GM18526 (cell line): ENCODE results near the gene CDH13.

Experiments
- POLR2A ChIP-seq: IDR thresholded peaks from 3 replicates; pipeline ENCODE4 v1.6.1; 2011; ENCODE audit not compliant: insufficient read length; ENCODE audit errors: extremely low read depth

The CDH13 gene

DNA sequence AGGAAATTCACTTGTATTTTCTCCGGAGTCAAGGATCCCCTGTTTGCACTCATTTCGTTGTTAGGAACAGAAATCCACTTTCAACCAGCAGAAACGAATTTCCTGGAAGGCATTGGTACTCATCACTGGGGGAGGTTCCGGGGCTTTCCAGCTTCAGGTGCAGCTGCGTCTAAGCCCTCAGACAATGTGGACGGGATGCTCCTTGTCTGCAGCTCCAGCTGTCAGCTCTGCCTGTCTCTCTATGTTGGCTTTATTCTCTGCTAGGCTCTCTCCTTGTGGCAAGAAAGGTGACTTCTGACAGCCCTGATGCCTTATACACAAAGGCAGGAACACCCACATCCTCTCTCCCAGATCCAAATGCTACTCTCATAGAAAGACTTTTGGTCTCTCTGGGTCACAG, 997.1 kb downstream of the CDH13 start:
- TF ChIP-seq POLR2A, result no peak

DNA sequence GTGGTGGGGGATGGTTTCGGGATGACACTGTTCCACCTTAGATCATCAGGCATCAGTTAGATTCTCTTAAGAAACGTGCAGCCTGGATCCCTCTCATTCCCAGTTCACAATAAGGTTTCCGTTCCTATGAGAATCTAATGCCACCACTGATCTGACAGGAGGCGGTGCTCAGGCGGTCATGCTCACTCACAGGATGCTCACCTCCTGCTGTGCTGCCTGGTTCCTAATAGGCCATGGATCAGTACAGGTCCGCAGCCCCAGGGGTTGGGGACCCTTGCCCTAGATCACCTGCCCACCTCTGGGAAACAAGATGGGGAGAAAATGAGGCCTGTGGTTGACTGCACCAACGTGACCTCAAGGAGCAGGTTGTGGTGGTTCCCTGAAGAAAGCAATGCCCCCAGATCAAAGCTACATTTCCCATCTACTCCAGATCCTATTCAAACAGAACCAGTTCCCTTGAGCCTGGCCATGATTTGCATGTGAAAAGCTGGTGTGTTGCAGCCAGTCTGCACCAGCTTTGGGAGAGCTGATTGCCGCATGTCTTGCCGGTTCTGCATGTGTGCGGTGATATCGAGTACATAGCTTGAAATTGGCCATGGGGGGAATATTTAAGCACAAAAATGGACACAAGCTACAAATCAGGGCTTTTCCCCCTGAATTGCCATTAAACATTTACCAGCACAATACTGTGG, 997.8 kb downstream of the CDH13 start:
- TF ChIP-seq POLR2A, result no peak

DNA sequence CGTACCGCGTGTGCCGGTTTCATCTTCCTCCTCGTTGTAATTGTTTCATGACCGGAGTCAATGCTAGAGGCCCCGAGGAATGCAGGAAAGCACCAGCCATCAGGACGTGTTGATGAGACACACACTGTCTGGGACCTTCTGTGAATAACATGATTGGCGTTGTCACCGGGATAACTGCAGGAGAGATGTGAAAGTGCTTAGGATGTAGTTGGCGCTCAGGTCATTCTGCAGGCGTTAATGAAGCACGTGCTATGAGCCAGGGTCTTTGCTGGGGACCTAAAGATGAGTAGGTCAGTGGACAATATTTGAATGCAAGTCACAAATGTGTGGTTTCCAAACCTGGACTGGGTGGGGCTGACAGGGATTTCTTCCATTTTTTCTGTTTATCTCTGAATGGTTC, 999.4 kb downstream of the CDH13 start:
- no peak for TF ChIP-seq POLR2A

DNA sequence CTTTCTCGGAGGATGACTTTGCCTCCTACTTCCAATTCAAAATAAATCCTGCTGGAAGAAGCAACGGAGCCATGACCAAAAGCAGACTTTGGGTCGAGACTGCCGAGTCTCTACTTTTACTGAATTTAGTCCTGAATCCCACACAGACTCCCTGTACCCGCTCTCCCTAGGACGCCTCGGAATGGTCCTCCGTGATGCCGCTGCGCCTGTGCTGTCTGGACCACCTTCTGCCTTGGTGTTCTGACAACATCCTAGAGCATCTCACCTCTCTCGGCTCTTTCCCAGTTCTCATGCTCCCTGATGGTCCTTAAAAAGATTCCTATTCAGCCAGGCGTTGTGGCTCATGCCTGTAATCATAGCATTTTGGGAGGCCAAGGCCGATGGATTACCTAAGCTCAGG, 999.9 kb downstream of the CDH13 start:
- no peak for TF ChIP-seq POLR2A

DNA sequence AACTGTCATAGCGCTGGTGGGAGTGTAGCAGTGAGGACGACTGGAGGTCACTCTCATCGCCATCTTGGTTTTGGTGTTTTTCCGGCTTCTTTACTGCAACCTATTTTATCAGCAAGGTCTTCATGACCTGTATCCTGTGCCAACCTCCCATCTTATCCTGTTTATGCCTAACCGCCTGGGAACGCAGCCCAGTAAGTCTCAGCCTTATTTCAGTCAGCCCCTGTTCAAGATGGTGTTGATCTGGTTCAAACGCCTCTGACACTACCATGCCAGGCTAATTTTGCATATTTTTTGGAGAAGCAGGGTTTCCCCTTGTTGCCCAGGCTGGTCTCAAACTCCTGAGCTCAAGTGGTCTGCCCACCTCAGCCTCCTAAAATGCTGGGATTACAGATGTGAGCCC, 1001.2 kb downstream of the CDH13 start:
- no peak for TF ChIP-seq POLR2A

DNA sequence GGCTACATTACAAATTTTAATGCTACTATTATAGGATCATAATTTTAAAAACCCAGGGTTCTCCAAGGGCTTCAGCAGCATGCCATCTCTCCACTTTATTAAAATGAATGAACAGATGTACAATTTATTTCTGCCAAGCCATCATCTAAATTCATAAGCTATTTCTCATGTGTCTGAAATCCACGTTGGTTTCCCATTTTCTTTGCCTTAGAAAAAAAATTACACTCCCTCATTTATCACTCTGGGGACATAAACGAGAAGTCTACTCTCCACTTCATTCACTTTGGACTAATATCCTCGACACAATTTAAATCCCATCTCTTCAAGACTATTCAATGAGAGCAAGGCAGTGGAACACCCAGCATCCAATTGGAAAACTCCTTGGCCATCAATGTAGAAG, 1002.7 kb downstream of the CDH13 start:
- TF ChIP-seq POLR2A, result no peak

DNA sequence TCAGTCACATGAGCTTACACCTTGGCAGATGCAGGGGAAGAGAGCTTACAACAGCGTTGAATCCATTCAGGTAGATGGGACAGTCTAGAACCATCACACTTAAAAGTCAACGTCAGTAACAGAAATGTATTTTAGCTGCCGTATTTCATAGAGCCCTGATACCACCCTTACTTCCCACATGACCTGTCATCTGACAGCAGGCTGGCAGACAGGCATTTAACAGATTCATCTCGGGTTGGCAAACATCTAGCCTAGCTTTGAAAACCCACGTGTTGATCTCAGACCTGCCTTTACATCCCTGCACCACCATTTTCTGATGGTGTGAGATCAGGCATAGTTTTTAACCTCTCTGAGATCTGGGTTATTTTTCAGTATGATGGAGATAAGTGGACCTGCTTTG, 1003.1 kb downstream of the CDH13 start:
- TF ChIP-seq POLR2A, result no peak

DNA sequence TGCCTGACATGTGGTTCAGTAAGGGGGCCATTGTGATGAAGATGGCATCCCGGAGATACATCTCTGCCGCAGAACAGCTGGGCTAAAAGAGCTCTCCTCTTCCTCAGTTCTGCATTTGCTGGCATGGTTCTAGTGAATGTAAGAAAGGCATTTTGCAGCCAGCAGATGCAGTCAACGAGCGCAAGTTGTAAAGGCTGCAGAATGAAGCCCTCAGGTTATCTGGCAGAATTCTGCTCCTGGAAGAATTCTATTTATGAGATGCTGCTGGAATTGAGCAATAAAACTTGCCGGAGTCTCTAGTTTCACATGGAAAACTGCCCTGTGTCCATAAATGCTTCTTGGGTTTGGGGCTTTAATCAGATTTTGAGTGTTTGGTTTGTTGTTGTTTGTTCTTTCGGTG, 1004.2 kb downstream of the CDH13 start:
- TF ChIP-seq POLR2A, result no peak

DNA sequence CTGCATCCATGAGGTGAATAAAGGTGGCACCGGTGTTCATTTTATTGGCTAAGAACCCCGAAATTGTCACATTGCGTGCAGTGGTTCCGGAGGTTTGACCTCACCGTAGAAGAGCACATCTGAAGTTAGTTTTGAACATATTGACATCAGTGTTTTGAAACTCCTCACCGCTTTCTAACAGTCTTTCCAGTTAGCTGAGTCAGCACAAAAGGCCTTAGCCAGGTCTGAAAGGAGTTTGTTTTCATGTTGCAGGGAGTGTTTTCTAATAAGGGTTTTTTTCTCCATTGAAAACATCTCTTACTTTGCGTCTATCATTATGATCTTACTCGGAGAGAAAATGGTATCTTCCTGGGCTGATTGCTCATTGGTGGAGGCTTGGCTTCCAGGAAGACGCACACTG, 1006.5 kb downstream of the CDH13 start:
- no peak for TF ChIP-seq POLR2A

DNA sequence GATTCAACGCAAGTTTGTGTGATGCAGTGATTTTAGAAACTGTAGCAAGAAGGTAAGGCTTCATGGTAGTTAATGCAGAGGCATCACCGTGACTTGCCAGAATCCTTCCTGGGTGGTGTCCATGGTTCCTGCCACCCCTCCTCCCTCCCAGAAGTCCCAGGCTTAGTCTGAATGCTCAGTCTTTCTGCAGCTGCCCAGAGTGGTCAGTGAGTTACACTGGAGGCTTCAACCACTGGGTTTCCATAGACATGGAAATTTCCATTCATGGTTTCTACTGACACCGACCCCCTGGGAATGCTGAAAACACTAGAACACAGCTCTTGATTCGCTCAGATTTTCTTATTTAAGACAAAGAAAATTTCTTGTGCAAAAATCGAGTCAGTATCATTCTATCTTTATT, 1021.6 kb downstream of the CDH13 start:
- TF ChIP-seq POLR2A, result no peak

DNA sequence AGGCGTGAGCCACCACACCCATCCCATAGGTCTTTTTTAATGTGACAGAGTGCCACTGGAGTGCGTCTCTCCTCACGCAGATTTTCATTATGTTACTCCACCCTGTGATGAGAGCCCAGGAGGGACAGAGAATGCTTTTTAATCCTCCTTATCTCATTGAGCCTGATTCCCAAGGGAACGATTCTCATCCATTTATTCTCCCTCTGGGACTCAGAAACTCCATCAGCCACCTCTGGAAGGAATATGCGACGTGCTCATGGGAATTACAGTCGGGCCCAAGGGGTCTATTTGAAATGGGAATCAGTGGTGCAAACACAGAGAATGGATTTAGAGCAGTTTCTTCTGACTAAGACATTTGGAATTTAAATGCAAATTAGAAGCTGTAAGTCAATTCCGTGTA, 1025.1 kb downstream of the CDH13 start:
- TF ChIP-seq POLR2A, result no peak

DNA sequence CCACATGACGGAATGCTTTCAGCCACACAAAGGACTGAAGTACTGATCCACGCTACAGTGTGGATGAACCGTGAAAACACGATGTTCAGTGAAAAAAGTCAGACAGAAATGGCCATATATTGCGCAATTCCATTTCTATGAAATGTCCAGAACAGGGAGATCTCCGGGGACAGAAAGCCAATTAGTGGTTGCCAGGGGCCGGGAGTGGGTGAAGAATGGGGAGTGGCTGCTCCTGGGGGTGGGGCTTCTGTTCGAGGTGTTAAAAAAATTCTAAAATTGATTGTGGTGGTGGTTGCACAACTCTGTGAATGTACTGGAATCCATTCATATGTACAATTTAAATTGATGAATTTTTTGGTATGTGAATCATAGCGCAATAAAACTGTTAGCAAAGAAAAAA, 1026.2 kb downstream of the CDH13 start:
- TF ChIP-seq POLR2A, result no peak

DNA sequence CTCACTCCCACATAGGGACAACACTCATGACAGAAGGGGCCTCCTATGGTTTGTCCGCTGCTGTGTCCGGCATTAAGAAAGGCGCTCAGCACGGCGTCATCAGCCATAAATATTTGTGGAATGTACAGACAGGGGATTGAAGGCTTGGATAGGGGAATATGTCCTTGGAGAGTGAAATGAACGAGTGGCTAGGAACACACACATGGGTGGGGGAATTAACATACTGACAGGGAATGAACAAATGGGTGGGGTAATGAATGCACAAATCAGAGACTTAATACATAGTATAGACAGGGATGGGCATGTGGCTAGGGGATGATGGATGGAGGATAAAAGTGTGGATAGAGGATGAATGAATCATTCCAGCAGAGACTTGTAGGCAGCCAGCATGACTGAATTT, 1027.0 kb downstream of the CDH13 start:
- no peak for TF ChIP-seq POLR2A

DNA sequence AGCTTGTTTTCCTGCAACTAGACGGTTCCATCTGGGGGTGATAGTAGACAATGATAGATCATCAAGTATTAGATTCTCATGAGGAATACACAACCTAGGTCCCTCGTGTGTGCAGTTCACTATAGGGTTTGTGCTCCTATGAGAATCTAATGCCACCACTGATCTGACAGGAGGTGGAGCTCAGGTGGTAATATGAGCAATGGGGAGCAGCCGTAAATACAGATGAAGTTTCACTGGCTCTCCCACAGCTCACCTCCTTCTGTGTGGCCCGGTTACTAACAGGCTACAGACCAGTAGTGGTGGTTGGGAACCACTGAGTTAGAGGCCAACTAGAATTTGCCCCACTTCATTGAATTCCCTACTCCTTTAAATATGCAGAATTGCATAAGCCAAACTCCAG, 1033.5 kb downstream of the CDH13 start:
- no peak for TF ChIP-seq POLR2A

DNA sequence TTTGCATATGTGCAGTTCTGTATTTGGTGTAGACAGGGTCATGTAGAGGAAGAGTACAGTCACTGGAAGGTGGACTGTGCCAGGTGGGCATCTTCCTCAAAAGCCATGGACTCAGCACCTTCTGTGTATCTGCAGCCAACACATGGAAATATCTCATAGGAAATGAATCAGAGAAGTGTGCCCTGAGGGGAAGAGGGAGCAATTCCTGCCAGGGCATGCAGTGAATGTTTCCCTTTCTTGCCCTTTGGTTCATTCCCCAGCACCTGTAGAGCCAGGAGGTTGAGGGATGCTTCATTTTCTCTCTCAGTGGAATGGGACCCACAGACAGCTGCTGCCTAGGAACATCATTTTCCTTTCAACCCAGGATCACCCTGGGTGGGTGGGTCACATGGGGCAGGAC, 1034.9 kb downstream of the CDH13 start:
- no peak for TF ChIP-seq POLR2A

DNA sequence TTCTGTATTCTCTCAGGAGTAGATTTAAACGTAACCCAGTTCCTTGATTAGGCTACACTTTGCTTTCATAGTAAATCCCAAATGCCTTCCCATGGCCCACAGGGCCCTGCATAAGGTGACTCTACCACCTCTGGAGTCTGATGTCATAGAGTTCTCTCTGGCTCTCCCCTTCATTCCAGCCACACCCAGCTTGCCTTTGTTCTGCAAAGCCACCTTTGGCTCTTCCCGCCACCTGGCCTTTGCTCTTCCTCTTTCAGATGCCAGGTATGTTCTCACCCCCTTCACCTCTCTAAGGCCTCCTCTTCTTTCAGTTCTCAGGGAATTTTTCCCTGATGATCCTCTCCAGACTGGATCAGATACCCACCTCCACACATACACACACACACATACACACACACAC, 1039.7 kb downstream of the CDH13 start:
- no peak for TF ChIP-seq POLR2A

DNA sequence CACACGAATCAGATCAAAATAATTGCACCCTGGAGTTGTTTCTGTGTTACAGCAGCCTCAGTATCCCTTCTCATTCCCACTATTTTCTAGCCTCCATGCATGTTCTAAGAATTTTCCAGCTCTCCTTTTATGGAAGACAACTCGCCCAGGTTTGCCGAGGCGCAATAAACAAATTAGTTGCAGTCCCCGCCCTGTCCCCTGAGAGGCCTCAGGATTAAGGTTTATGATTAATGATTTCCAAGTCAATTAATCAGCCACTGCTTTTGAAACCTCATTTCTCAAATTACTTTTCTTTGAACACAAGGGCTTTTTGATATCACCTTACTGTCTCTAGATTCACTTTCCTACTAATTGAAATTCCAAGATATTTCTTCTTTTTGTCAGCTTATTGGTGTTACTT, 1042.7 kb downstream of the CDH13 start:
- TF ChIP-seq POLR2A, result no peak

DNA sequence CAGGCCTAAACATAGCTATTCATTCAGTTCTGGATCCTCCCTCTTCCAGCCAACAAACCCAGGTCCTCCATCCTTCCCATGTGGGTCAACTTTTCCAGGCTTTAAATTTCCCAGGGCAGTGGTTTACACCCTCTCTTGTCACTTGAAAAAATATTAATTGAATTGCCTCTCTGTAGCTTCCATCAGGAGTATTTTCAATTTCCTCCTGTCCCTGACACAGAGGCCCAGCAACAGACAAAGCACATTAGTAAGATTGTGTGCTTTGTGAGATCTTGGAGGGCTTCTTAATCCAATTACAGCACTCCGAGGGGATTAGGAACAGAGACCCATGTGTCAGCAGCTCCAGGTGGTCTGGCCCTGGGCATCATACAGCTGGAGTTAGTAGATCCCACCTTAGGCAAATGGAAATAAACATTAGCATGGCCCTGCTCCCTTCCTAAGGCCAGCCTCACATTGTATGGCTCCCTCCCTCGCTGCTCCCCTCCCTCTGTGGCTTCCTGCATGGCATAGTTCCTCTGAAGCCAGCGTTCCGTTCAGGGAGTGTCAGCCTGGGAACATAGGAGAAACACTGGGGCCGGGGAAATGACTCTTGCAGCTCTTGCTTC, 1048.3 kb downstream of the CDH13 start:
- no peak for TF ChIP-seq POLR2A

DNA sequence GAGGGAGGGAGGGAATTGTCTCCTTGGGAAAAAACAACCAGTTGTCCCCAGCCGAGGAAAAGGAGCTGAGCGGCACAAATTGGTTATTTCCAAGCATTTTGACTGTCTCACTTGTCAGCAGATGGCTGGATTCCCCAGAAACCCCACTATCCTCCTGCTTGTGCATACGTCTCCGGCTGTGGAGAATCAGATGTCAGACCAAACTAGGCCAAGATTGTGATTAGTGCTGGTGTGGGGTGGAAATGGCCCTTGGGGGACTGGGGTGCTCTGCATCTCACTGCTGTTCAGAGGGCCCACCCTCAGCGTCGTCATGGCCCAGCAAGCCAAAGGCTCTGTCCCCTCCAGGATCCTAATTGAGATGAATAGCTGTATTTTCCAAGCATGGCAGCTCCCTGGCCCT, 1049.3 kb downstream of the CDH13 start:
- no peak for TF ChIP-seq POLR2A
